Brain microvascular endothelial cell (primary cell): Measurements from ENCODE around the gene HMGXB3.
A peak's percentile ranks its signal among the peaks of the same experiment; 100 is the strongest.

ENCODE experiments used
- DNase-seq: peaks from one replicate; pipeline ENCODE4 v3.0.0-alpha.2; 2020
- H3K27ac ChIP-seq: fragments of 250-450 bp; sonication (Bioruptor Pico); 2 replicates; pipeline ENCODE4 v1.5.1; 2020; ENCODE audit warnings: mild to moderate bottlenecking, moderate library complexity
- H3K27me3 ChIP-seq: fragments of 250-450 bp; sonication (Bioruptor Pico); replicated peaks from 2 replicates; pipeline ENCODE4 v1.5.1; 2020; ENCODE audit warnings: mild to moderate bottlenecking
- H3K36me3 ChIP-seq: fragments of 250-450 bp; sonication (Bioruptor Pico); replicated peaks from 2 replicates; pipeline ENCODE4 v1.5.1; 2020; ENCODE audit warnings: mild to moderate bottlenecking
- H3K4me3 ChIP-seq: 2 replicates; pipeline ENCODE4 v1.5.1; 2011; ENCODE audit warnings: low read depth, mild to moderate bottlenecking, control low read depth, low read length, moderate library complexity
- CTCF ChIP-seq: IDR thresholded peaks from 2 replicates; pipeline ENCODE4 v1.5.1; 2011; ENCODE audit warnings: low read depth, mild to moderate bottlenecking, moderate library complexity, low read length, control low read depth, inconsistent platforms; ENCODE audit errors: missing control alignments
- in situ Hi-C: cut with HindIII; loops from 2 replicates; pipeline ENCODE4 v1.10.0; 2017; ENCODE audit warnings: low sequenced_read_pairs, low pct_ligation_motif_present

HMGXB3 gene, protein sequence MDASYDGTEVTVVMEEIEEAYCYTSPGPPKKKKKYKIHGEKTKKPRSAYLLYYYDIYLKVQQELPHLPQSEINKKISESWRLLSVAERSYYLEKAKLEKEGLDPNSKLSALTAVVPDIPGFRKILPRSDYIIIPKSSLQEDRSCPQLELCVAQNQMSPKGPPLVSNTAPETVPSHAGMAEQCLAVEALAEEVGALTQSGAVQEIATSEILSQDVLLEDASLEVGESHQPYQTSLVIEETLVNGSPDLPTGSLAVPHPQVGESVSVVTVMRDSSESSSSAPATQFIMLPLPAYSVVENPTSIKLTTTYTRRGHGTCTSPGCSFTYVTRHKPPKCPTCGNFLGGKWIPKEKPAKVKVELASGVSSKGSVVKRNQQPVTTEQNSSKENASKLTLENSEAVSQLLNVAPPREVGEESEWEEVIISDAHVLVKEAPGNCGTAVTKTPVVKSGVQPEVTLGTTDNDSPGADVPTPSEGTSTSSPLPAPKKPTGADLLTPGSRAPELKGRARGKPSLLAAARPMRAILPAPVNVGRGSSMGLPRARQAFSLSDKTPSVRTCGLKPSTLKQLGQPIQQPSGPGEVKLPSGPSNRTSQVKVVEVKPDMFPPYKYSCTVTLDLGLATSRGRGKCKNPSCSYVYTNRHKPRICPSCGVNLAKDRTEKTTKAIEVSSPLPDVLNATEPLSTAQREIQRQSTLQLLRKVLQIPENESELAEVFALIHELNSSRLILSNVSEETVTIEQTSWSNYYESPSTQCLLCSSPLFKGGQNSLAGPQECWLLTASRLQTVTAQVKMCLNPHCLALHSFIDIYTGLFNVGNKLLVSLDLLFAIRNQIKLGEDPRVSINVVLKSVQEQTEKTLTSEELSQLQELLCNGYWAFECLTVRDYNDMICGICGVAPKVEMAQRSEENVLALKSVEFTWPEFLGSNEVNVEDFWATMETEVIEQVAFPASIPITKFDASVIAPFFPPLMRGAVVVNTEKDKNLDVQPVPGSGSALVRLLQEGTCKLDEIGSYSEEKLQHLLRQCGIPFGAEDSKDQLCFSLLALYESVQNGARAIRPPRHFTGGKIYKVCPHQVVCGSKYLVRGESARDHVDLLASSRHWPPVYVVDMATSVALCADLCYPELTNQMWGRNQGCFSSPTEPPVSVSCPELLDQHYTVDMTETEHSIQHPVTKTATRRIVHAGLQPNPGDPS (N-terminal part only)

DNA sequence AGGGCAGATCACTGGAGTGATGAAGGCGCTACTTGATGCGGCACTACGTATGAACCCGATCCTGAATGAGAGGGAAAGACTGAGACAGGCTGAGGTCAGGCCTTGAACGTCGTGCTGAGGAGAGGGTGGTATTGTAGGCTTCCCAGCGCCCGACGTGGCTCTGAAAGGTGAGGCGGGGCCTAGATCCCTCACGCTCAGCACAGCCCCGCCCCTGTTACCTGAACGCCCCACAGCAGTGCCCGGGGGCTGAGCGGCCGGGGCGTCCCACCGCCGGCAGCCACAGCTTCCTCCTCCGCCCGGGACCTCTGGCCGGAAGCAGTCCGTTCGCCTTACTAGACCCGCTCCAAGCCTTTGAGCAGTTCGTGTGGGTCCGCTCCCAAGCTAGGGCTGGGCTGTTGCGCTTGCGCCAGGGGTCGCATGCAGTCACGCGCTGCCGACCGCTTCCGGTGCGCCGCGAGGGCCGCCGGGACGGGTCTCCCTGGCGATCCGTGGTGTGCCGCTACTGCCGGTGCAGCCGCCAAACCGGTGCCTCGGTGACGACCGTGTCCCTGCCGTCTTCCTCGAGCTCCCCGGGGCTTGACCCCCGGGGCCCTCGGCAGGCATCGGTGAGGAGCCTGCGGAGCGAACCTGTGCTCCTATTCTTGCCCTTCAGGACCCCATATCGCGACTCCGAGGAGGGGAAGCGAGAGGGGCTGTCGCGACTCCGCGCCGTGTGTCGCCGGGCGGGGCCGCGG lies at the start of gene HMGXB3, which contains the start of gene TIGD6:
Gene HMGXB3, plus strand, starts transcription at position 484 of the 734 bp plus-strand sequence. CDS start 4,114 bp downstream, outside the sequence.
Gene TIGD6, minus strand, starts transcription at position 399 of the 734 bp plus-strand sequence. CDS start 4,306 bp downstream, outside the sequence.
- no peak for TF ChIP-seq CTCF
- H3K36me3 ChIP-seq, result peaks cover 6% of the 10 kb centered on the region
- no peaks in the 10 kb centered on the region for H3K27me3 ChIP-seq
- peak; percentile 91 for DNase-seq
- peak within 1 kb of the TSS; percentile 87 for H3K27ac ChIP-seq
- peak within 1 kb of the TSS; percentile 92 for H3K4me3 ChIP-seq
- in situ Hi-C loops, result no loop called here

GRCh38 chr5:149951138-149951749 lies 49.3 kb upstream of the HMGXB3 start:
- in situ Hi-C loops, result no loop called here
- H3K4me3 ChIP-seq, result no peak overlapping the region
- no peak for DNase-seq
- H3K36me3 ChIP-seq, result no peaks in the 10 kb centered on the region
- H3K27ac ChIP-seq, result no peak overlapping the region
- no peaks in the 10 kb centered on the region for H3K27me3 ChIP-seq
- peak; percentile 36 for TF ChIP-seq CTCF

GRCh38 chr5:149953436-149954121 lies 47.0 kb upstream of the HMGXB3 start:
- Histone ChIP-seq H3K4me3 (no peak overlapping the region), H3K27ac (no peak overlapping the region), H3K36me3 (no peaks in the 10 kb centered on the region), H3K27me3 (no peaks in the 10 kb centered on the region)
- no peak for TF ChIP-seq CTCF
- DNase-seq, result no peak
- in situ Hi-C loops, result no loop called here

DNA sequence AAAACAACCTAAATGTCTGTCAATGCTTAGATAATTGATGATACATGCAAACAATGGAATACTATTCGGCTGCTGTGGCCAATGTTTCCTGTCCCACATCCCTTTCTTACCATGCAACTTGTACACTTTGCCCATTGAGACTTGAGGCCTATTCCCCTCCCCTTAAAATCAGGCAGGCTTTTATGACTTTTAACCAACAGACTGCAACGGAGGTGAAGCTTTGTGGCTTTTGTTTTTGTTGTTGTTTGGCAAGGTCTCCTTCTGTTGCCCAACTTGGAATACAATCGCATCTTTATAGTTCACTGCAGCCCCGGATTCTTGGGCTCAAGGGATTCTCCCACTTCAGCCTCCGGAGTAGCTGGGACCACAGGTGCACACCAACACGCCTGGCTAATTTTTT lies 45.7 kb upstream of the HMGXB3 start:
- no peak for DNase-seq
- in situ Hi-C loops, result no loop called here
- Histone ChIP-seq H3K27me3 (no peaks in the 10 kb centered on the region), H3K4me3 (no peak overlapping the region), H3K36me3 (no peaks in the 10 kb centered on the region), H3K27ac (no peak overlapping the region)
- TF ChIP-seq CTCF, result no peak

- Histone ChIP-seq H3K4me3 (no peak overlapping the region), H3K27me3 (no peaks in the 10 kb centered on the region), H3K27ac (no peak overlapping the region), H3K36me3 (no peaks in the 10 kb centered on the region)
- DNase-seq, result no peak
- in situ Hi-C loops, result no loop called here
- no peak for TF ChIP-seq CTCF
Observed at GRCh38 chr5:149956685-149957084, 43.9 kb upstream of the HMGXB3 start.
